ENCODE measurements around the gene IER3IP1.
A peak's percentile ranks its signal among the peaks of the same experiment; 100 is the strongest.
"Not testable (repeated sequence)": the region's sequence is repeated elsewhere in the genome, so short reads cannot be mapped to it uniquely, and the experiment has no call there.

The IER3IP1 gene

DNA sequence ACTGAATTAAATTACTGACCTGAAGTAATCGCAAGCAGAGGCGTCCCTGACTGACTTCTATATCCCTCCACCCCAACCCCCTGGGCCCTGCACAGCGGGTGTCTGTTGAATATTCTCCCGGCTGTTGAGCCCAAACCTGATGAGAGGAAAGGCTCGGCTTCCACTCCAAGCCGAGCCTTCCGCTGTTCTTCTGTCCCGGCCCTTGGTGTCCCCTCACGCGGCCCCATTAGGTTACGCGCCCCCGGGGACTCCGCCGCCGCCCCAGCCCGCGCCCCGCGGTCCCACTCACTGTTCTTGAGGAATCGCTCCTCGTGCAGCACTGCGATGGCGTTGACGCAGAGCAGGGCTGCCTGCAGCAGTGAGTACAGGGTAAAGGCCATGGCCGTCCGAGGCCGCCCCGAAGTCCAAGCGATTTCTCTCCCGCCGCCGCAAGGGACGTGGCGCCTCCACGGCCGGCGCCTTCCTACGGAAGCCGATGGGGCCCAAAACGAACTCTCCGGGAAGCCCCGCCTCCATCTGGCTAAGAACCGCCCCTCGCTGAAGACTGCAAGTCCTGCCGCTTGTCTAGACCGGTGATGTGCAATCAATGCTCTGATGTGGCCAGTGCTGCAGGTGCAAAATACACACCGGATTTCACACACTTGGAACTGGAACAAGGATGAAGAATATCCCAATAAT is at the start of gene IER3IP1:
Gene IER3IP1 (minus strand): TSS at position 467 of the 678 bp plus-strand sequence. CDS start 87 bp downstream, at position 380.
- DNase-seq, result peak; percentile 95

DNA sequence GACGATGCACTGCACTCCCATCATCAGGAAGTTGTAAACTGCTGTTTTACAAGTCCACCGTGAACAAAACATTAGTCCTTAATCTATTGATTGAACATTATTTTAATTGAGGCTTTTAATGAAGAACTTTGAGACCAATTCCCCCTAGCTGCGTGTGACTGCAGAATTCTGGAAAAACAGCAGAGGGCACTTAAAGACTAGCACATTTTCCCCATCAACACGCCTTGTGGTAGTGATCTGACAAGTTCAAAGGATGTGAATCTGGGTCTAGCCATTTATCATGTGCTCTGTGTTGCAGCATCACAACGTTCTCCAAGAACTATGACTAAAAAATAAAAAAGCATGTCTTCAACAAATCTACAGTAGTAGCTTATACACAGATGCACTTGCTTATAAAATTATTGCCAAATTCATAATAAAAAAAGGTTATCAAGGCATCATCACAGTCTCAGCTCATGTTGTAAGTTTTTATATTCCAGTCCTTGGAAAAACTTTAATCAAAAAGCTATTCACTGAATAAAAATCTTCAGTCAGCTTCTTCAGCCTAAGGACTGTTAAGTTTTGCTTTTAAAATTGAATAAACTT is 39.5 kb upstream of the IER3IP1 start:
- DNase-seq, result peak; percentile 74

GRCh38 chr18:47209171-47209570 is 33.0 kb upstream of the IER3IP1 start:
- no peak for DNase-seq

DNA sequence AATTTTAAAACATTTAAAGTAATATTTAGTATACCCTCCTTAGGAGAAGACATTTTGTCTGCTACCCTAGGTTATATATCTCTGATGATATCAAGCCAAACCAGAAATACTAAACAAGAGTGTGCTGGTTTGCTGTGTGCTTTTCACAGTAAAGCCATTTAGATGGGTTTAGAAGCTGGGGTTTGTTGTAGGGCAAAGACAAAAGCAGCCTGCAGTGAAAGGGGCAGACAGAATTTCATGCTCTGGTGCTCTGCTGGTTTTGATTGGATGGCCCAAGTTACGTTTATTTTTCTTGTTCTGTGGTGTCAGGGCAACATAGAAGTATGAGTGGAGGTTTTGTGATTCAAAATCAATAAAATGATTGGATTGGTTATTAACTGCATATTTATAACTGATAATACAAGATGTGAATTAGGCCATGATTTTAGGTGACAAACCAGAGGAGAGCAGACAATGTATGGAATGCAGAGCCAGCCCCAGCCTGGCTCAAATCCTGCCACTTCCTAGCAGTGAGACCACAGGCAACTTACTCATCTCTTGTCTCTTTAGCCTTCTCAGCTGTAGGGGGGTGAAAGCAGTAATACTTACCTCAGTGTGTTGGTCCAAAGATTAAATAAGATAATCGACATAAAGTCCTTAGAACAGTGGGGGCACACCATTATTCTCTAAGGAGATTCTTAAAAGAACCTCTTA is 30.9 kb upstream of the IER3IP1 start:
- no peak for DNase-seq

DNA sequence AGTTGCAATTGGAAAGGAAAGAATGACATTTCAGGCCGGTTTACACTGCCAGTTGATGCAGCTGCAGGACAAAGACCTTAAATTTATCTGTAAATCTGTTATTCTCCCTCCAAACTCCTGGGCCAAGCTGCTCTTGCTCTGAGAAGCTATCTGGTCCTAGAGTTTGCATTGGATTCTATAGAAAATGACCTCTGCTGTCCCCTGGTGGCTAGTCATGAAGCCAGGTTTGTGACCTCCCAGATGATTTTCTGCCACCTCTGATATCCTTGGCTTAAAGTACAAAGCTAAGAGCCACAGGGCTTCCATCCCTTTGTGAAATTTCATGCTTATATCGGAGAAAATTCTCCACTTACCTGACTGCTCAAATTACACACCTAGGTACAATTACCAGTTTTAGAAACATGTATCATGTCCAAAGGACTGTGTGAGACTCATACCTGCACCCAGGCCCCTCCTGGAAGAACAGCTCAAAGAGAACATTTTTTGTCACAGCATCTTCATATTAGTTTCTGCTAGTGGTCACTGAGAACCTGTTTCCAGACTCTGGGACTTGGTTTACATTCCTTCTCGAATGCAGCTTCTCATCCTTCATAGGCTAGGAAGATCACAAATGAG is 28.9 kb upstream of the IER3IP1 start:
- peak; percentile 30 for DNase-seq

DNA sequence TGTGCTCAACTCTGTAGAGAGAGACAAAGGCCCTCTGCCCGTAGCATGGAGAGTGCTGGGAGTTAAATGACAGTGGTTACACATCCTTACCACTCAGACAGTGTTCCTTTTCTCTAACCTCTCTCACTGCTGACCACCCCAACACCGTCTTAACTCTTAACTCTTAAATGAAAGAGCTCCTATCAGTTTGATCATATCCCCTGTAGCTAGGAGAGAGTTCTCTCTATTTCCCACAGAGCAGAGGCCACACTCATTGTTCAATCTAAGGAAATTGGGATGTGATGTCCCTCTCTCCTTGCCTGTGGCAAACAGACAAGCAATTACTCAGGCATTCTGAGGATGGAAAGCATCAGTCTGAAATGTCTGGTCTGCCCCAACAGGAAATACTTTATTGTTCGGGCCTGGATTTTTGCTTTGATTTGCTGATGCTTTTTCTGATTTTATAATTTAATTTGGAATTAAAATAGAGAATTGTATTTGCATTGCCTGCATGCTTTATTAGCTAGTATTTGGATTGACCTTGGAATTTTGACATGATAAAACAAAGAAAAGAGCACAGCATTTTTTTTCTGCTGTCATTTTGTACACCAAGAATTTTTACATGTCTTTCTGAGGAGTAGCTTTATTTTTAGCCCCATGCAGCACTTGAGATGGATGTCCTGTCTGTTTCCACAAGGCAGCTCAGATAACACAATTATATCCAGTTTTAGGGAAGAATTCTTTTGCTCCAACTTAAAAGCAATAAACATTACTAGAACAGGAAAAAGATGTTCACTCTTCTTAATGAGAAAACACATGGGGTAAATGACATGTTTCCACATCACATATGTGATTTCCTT is 27.7 kb upstream of the IER3IP1 start:
- no peak for DNase-seq

DNA sequence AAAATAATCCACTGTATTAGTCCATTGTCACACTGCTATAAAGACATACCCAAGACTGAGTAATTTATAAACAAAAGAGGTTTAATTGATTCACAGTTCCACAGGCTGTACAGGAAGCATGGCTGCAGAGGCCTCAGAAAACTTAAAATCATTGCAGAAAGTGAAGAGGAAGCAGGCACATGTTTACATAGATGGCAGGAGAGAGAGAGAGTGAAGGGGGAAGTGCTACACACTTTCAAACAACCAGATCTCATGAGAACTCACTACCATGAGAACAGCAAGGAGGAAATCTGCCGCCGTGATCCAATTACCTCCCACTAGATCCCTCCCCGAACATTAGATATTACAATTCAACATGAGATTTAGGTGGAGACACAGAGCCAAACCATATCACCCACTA is 19.8 kb upstream of the IER3IP1 start:
- DNase-seq, result not testable (repeated sequence)

- peak; percentile 29 for DNase-seq
Measured at GRCh38 chr18:47191961-47192360, 15.8 kb upstream of the IER3IP1 start.

DNA sequence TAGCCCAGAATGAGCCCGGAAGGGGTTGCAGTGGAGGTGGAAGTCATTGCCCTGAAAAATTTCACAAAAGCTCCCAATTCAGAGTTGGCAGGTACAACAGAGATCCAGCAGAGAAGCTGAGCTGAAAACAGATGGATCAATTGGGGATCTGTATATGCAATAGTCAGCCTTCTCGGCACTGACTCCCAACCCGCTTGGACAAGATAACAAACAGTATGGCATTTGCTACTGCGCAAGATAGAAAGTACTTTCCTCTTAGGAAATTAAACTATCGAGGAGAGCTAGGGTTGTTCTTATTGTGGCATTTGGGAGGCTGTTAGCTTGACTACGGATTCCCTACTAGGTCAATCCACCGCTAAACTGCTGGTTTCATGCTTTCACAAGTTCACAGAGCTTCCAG is 11.6 kb upstream of the IER3IP1 start:
- no peak for DNase-seq

DNA sequence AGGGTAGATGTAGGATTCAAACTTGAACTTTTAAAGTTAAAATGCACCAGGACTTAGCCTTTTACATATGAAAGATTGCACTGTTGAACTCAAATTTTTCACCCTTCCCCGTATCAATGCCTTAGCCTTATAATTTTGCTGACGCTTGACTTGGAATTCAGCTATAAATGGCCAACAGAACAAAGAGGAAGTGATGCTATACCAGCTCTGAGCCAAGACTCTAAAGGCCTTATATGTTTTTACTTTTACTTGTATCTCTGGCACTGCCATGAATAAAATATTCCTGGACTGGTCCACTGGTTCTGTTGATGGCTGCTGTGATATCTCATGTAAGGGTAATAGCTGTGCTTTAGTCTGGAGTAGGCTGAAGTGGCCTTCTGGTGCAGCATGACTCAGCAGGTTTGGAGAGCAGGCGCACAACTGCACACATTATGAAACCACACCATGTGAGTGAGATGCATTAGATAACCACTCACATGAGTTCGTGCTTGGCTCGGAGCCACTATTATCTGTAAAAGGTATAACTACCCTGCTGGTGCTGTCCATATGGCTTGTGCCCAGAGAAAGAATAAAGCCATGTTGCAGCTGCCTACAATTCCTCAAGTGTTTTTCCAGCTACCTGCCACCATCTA is 8.4 kb upstream of the IER3IP1 start:
- DNase-seq, result no peak

GRCh38 chr18:47182156-47182555 is 6.0 kb upstream of the IER3IP1 start:
- not testable (repeated sequence) for DNase-seq

DNA sequence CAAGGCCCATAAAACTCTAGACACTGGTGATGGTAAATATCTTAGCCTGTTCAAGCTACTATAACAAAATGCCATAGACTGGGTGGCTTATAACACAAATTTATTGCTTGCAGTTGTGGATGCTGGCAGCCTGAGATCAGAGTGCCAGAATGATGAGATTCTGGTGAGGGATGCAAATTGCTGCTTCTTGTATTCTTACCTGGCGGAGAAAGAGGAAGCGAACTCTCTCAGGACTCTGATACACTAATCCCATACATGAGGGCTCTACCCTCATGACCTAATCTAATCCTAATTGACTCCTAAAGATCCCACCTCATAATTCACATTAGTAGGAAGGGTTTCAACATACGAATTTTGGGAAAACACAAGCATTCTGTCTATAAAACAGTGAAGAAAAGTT is 4.6 kb upstream of the IER3IP1 start:
- no peak for DNase-seq

GRCh38 chr18:47179520-47179919 is 3.4 kb upstream of the IER3IP1 start:
- DNase-seq, result no peak

DNA sequence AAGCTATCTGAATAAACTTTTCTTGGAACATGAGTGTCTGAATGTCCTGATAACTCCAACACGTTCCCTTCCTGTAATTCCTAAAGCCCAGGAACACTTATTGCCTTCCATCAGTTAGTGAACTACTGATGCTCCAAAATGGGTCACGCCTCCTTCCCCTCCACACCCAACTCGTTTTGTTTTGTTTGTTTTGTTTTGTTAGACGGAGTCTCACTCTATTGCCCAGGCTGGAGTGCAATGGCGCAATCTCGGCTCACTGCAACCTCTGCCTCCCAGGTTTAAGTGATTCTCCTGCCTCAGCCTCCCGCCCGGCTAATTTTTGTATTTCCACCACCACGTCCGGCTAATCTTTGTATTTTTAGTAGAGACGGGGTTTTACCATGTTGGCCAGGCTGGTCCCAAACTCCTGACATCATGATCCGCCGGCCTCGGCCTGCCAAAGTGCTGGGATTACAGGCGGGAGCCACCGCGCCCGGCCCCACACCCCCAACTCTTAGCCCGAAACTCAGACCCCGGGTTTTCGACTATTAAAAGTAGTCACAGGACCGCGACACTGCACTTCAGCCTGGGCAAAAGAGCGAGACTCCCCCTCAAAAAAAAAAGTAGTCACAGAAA is 774 bp downstream of the IER3IP1 start:
- DNase-seq, result no peak

DNA sequence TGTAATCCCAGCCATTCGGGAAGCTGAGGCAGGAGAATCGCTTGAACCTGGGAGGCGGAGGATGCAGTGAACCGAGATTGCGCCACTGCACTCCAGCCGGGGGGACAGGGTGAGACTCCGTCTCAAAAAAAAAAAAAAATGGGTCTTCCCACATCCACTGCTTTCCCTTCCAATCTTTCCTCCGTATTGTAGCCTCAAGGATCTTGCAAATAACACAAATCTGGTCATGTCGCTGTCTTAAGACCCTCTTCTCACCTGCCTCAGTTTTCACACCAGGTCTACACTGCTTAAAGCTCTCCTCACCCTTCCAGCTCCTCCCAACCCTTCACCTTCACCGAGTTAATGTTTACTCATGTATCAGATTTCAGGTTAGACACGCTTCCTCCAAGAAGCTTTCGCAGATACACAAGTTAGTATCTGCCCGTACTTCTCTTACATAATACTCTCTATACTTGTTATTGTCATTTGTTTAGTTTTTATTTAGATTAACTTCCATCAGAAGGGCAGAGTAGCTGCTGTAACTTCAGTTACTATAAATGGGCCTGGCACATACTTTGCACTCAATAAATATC is 1.5 kb downstream of the IER3IP1 start:
- DNase-seq, result no peak

DNA sequence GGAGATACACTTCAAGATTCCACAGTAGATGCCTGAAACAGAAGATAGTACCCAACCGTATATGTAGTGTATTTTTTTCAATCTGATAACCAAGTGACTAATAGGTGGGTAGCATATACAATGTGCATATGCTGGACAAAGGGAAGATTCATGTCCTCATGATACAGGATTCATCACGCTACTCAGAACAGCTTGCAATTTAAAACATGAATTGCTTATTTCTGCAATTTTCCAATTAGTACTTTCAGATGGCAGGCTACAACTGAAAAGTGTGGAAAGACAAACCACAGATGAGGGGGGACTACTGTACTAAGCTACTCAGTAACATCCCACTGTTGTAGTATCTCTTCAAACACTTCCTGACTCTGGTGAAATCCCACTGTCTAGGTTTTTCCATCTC is 3.7 kb downstream of the IER3IP1 start:
- no peak for DNase-seq

GRCh38 chr18:47168913-47169312 is 7.3 kb downstream of the IER3IP1 start:
- no peak for DNase-seq

GRCh38 chr18:47168509-47168908 is 7.7 kb downstream of the IER3IP1 start:
- DNase-seq, result no peak

DNA sequence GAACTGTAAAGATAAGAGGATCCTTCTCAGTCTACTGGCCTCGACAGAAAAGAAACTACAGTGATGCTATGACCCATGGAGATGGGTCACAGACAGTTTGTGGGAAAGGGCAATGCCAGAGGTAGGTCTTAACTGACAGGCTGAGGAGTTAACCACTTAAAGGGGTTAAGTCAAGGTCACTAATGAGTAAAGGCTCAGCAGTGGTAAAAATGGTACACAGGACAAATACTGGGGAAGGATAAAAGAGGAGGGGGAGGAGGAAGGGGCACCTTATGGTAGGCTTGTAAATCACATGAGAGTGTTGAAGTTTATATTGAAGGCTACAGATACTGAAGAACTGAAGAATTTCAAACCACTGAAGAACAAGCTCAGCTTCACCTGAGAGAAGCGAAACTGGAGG is 9.9 kb downstream of the IER3IP1 start:
- DNase-seq, result no peak

DNA sequence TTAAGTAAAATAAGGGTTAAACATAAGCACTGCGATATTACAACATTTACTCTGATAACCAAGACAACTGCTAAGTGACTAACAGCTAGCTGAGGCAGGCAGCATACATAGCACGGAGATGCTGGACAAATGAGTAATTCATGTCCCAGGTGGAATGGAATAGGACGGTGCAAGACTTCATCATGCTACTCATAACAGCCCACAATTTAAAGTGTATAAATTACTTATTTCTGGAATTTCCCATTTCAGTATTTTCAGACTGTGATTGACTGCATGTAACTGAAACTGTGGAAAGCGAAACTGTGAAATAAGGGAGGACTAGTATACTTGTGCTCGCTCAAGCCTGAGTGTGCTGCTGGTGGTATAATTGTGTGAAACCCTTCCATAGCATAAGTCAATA is 12.9 kb downstream of the IER3IP1 start:
- DNase-seq, result peak; percentile 74

DNA sequence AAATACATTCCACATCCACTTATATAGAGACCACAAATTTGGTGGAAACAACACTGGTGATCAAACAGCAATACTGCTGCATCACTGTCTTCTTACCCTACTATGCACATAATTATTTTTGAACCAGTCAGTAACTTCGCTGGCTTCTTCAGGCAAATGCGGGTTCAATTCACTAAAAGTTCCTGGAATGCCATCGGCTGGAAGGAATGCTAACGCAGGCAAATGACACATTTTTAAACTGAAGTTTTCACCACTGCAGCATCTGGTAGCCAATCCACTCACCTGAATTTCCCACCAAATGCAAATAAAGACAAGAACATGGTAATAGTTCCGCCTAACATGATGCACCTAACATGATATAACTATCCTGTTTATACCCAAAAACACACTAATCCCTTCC is 15.9 kb downstream of the IER3IP1 start:
- no peak for DNase-seq

DNA sequence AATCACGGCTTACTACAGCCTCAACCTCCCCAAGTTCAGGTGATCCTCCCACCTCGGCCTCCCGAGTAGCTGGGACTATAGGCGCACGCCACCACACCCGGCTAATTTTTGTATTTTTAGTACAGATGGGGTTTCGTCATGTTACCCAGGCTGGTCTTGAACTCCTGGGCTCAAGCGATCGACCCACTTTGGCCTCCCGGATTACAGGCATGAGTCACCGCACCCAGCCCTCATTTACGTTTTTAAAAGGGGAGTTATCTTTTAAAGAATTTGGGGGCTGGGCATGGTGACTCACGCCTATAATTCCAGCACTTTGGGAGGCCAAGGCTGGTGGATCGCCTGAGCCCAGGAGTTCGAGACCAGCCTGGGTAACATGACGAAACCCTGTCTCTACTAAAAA is 17.8 kb downstream of the IER3IP1 start:
- DNase-seq, result peak; percentile 48

All from HCEC 1CT (cell line).